ENCODE measurements around the gene IL18BP.

Gene IL18BP

DNA sequence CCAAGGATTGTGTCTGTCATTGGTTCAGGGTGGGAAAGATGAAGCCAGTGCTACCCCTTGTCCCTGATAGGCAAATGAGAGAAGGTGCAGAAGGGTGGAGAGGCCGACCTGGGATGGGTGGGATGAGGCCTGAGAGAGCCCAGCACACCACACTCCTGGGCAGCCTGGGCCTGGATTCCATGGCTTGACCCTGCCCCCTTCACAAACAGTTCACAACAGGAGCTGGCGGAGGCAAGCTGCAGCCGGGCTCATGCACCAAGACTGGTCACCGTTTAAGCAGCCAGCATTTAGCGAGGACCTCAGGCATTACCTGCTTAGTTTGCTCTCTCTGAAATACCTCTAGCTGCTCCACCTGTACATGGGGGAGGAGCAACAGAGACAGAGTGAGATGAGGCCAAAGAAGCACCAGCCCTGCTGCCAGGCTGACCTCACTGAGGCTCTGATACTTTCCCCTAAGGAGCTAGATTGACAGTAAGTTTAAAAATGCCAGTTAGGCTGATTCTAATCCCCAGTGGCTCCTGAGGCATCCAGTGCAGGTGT is 13.5 kb downstream of the IL18BP start:
- ATAC-seq, result no peak
- TF ChIP-seq ZNF8 (CRISPR knock-in tag; IDR thresholded peaks at IDR 0.05) (no peak), OSR1 (CRISPR knock-in tag; IDR thresholded peaks at IDR 0.05) (no peak), RARB (CRISPR knock-in tag; IDR thresholded peaks at IDR 0.05) (no peak), BACH2 (CRISPR knock-in tag; IDR thresholded peaks at IDR 0.05; ENCODE audit: borderline replicate concordance) (no peak)

DNA sequence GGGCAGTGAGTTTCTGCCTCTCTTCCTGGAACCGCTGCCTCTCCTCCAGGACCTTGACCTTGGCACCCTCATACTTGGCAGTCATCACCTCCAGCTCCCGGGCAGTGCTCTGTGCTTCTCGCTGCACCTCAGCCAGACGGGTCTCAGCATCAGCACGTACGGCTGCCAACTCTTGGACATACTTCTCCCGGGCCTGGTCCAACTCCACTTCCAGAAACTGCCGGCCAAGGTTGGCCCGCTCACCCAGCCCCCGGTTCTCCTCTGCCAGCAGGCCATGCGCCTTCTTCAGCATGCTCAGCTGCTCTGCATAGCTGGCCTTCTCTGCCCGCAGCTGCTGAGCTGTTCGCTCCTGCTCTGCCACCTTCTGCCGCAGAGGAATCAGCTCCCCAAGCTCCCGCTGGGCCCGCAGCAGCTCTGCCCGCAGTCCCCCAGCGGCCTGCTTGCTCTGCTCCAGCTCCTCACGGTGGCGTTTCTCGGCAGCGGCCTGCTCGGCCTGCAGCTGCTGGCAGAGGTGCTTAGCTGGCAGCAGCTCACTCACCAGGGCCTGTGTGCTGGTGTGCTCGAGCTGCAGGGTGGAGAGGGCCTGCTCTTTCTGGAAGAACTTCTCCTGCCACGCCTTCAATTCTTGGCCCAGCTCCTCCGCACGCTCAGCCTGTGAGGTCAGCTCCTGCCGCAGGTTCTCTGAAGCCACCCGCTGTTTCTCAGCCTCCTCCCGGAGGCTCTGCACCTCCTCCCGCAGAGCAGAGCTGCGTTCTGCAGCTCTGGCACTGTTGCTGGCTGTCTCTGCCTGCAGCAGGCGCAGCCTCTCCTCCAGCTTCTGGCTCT is 14.4 kb downstream of the IL18BP start:
- TF ChIP-seq, protein P1, sequence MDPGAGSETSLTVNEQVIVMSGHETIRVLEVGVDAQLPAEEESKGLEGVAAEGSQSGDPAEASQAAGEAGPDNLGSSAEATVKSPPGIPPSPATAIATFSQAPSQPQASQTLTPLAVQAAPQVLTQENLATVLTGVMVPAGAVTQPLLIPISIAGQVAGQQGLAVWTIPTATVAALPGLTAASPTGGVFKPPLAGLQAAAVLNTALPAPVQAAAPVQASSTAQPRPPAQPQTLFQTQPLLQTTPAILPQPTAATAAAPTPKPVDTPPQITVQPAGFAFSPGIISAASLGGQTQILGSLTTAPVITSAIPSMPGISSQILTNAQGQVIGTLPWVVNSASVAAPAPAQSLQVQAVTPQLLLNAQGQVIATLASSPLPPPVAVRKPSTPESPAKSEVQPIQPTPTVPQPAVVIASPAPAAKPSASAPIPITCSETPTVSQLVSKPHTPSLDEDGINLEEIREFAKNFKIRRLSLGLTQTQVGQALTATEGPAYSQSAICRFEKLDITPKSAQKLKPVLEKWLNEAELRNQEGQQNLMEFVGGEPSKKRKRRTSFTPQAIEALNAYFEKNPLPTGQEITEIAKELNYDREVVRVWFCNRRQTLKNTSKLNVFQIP (CRISPR knock-in tag; IDR thresholded peaks at IDR 0.05; ENCODE audit: borderline replicate concordance, low read depth), result no peak
- TF ChIP-seq ZNF70 (CRISPR knock-in tag; IDR thresholded peaks at IDR 0.05) (no peak), CSDC2 (CRISPR knock-in tag; IDR thresholded peaks at IDR 0.05) (no peak), TSHZ2 (CRISPR knock-in tag; IDR thresholded peaks at IDR 0.05) (no peak), TOX (CRISPR knock-in tag; IDR thresholded peaks at IDR 0.05; ENCODE audit: borderline replicate concordance) (no peak), SNAI2 (CRISPR knock-in tag; IDR thresholded peaks at IDR 0.05) (no peak)
- no peak for ATAC-seq

DNA sequence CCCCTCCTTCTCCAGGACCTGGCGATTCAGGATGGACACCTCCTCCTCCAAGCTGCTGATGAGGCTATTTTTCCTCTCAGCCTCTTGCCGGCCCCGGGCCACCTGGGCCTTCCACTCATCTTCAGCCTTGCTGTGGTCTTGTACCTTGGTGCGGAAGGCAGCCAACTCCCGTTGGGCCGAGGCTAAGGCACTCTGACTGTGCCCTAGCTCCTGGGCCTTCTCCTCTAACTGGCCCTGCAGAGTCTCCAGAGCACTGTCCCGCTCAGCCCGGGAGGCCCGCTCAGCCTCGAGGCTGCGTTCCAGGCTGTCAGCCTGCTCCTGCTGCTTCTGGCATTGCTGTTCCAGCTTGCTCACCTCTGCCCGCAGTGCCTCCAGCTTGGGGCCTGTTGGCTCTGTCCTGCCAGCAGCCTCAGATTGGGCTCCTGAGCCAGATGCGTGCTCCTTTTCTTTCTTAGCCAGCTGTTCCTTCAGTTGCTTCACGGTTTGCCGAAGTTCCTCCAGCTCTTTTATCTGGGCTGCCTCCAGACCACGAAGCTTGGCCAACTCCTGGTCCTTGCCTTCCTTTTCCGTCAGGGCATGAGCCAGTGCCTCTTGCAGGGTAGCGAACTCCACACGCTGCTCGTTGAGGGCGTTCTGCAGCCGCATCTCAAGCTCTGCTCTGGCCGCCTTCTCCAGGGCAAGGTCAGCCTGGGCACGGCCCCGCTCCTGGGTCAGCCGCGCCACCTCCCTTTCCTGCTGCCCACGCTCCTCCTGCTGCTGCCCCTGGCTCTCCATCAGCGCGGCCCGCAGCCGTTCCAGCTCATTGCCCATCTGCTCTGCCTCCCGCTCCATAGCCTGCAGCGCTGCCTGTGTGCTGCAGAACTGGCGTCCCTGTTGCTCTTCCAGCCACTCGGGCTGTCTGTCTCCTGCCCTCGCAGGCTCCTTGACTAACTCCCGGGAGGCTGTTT is 15.3 kb downstream of the IL18BP start:
- ATAC-seq, result no peak
- no peak for TF ChIP-seq BACH2 (CRISPR knock-in tag; IDR thresholded peaks at IDR 0.05; ENCODE audit: borderline replicate concordance)
- TF ChIP-seq ZNF70 (CRISPR knock-in tag; IDR thresholded peaks at IDR 0.05), result no peak
- TF ChIP-seq ZFP30 (CRISPR knock-in tag; IDR thresholded peaks at IDR 0.05), result no peak
- no peak for TF ChIP-seq CSDC2 (CRISPR knock-in tag; IDR thresholded peaks at IDR 0.05)
- TF ChIP-seq ZNF8 (CRISPR knock-in tag; IDR thresholded peaks at IDR 0.05), result no peak
- TF ChIP-seq ZNF565 (CRISPR knock-in tag; conservative IDR thresholded peaks at IDR 0.05; ENCODE audit: low read depth), result no peak
- TF ChIP-seq, protein P1 (CRISPR knock-in tag; IDR thresholded peaks at IDR 0.05; ENCODE audit: borderline replicate concordance, low read depth), result no peak
- no peak for TF ChIP-seq SNAI2 (CRISPR knock-in tag; IDR thresholded peaks at IDR 0.05)
- TF ChIP-seq, protein P2, sequence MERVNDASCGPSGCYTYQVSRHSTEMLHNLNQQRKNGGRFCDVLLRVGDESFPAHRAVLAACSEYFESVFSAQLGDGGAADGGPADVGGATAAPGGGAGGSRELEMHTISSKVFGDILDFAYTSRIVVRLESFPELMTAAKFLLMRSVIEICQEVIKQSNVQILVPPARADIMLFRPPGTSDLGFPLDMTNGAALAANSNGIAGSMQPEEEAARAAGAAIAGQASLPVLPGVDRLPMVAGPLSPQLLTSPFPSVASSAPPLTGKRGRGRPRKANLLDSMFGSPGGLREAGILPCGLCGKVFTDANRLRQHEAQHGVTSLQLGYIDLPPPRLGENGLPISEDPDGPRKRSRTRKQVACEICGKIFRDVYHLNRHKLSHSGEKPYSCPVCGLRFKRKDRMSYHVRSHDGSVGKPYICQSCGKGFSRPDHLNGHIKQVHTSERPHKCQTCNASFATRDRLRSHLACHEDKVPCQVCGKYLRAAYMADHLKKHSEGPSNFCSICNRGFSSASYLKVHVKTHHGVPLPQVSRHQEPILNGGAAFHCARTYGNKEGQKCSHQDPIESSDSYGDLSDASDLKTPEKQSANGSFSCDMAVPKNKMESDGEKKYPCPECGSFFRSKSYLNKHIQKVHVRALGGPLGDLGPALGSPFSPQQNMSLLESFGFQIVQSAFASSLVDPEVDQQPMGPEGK (CRISPR knock-in tag; IDR thresholded peaks at IDR 0.05; ENCODE audit: borderline replicate concordance), result no peak
- no peak for TF ChIP-seq OSR1 (CRISPR knock-in tag; IDR thresholded peaks at IDR 0.05)
- no peak for TF ChIP-seq CREB5 (CRISPR knock-in tag; IDR thresholded peaks at IDR 0.05; ENCODE audit: low read depth)
- TF ChIP-seq TCF4 (CRISPR knock-in tag; IDR thresholded peaks at IDR 0.05; ENCODE audit: borderline replicate concordance), result no peak
- TF ChIP-seq TSHZ2 (CRISPR knock-in tag; IDR thresholded peaks at IDR 0.05), result no peak
- TF ChIP-seq GLIS3 (CRISPR knock-in tag; IDR thresholded peaks at IDR 0.05), result no peak
- no peak for TF ChIP-seq TOX (CRISPR knock-in tag; IDR thresholded peaks at IDR 0.05; ENCODE audit: borderline replicate concordance)
- no peak for TF ChIP-seq ARNTL (CRISPR knock-in tag; IDR thresholded peaks at IDR 0.05; ENCODE audit: borderline replicate concordance, low read depth)
- no peak for TF ChIP-seq ZC3H10 (CRISPR knock-in tag; IDR thresholded peaks at IDR 0.05)
- TF ChIP-seq, protein P3, sequence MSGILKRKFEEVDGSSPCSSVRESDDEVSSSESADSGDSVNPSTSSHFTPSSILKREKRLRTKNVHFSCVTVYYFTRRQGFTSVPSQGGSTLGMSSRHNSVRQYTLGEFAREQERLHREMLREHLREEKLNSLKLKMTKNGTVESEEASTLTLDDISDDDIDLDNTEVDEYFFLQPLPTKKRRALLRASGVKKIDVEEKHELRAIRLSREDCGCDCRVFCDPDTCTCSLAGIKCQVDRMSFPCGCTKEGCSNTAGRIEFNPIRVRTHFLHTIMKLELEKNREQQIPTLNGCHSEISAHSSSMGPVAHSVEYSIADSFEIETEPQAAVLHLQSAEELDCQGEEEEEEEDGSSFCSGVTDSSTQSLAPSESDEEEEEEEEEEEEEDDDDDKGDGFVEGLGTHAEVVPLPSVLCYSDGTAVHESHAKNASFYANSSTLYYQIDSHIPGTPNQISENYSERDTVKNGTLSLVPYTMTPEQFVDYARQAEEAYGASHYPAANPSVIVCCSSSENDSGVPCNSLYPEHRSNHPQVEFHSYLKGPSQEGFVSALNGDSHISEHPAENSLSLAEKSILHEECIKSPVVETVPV (CRISPR knock-in tag; IDR thresholded peaks at IDR 0.05), result no peak
